Lower leg skin (tissue), 4 donors: ENCODE results near the gene PSD2. TPM values are rescaled to one million over a fixed set of nuclear protein-coding genes. Genes with fewer than 3 reads are reported as not detected.

Source experiments
- DNase-seq, 2 donors: peaks; one replicate each; pipeline ENCODE4 v3.0.0-alpha.2; 2019; ENCODE audit warnings: low spot score in 2 of 2
- H3K4me3 ChIP-seq: fragments of 200-600 bp; sonication (generic); 2 replicates; pipeline ENCODE4 v1.5.1; 2017; ENCODE audit warnings: mild to moderate bottlenecking, low read depth; ENCODE audit not compliant: poor library complexity, severe bottlenecking
- POLR2A ChIP-seq, 2 donors: fragments of 450-650 bp; IDR thresholded peaks; one replicate each; pipeline ENCODE4 v1.6.1; 2016 to 2017; ENCODE audit warnings: antibody characterized with exemption in 2 of 2, mild to moderate bottlenecking in 1 of 2, moderate library complexity in 1 of 2
- WGBS, 2 donors: methylation state at CpG; one replicate each; pipeline ENCODE4 v1.1.5; 2018; 5-methylcytosine and 5-hydroxymethylcytosine counted together
- intact Hi-C: fragments of 100-400 bp; cut with DNase I; formaldehyde crosslinking; loops from one replicate; pipeline ENCODE4 v1.15.0; 2023; ENCODE audit warnings: low total_unique reads
- total RNA-seq, 4 donors: library from RNA; depleted of rRNA; stranded (reverse); fragments of >200 nt; gene quantifications; one replicate each; pipeline ENCODE4 v1.1.0, GENCODE V29; 2016
- TF ChIP-seq, protein P1 (sequence below), 3 donors: fragments of 450-650 bp; IDR thresholded peaks; one replicate each; pipeline ENCODE4 v1.5.1; 2016; ENCODE audit warnings: antibody characterized with exemption in 3 of 3, mild to moderate bottlenecking in 3 of 3, moderate library complexity in 2 of 3

The PSD2 gene
- total RNA-seq, 4 donors from 2014 or later = 0.15 to 0.30 (median 0.16) TPM

DNA sequence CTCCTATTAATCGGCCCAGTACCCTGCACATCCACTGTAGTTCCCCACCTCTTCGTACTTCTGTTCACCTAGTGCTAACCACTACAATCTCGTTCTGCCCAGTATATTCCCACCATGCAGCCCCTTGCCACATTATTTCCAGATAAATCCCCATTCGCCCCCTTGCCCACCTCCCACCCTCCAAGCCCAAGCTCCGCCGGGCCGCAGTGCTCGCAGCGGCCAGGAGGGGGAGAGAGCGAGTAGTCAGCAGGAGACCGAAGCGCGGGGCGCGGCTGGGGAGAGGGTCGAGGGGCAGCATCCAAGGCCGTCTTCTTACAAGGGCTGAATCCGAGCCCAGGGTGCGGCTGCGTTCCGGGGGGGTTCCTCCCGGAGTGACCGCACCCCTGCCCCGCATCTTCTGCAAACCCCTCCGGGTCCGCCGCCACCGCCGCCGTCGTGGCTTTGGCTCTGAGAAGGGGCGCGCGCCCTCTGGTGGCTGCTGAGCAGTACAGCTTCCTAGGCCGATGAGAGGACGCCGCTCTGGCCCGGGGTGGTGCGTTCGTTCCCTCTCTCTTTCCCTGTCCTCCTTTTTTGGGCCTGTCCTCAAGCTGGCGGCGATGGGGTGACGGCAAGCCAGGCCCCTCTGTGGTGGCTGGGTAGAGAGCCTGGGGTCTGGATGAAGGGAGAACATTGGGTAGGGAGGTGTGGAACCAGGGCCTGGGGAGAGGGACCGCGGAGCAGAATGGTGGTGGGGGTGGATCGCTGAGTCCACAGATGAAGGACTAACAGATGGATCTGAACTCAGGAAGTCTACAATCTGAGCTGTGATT is 30.0 kb upstream of the PSD2 start:
- intact Hi-C loops = loop anchor here (5.0 kb wide), 1 partner anchor 133 kb away; no protein-coding TSS in a partner anchor
- 8 to 9% methylated on average over 44 to 46 of the region's 46 CpGs for WGBS, 2 donors
- TF ChIP-seq, protein P1, sequence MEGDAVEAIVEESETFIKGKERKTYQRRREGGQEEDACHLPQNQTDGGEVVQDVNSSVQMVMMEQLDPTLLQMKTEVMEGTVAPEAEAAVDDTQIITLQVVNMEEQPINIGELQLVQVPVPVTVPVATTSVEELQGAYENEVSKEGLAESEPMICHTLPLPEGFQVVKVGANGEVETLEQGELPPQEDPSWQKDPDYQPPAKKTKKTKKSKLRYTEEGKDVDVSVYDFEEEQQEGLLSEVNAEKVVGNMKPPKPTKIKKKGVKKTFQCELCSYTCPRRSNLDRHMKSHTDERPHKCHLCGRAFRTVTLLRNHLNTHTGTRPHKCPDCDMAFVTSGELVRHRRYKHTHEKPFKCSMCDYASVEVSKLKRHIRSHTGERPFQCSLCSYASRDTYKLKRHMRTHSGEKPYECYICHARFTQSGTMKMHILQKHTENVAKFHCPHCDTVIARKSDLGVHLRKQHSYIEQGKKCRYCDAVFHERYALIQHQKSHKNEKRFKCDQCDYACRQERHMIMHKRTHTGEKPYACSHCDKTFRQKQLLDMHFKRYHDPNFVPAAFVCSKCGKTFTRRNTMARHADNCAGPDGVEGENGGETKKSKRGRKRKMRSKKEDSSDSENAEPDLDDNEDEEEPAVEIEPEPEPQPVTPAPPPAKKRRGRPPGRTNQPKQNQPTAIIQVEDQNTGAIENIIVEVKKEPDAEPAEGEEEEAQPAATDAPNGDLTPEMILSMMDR (IDR thresholded peaks at IDR 0.05) = peak in 1 of 3 donors; percentile 93
- no peak for TF ChIP-seq POLR2A (IDR thresholded peaks at IDR 0.05)
- peak; percentile 45 to 94 for DNase-seq
- no peak overlapping the region for H3K4me3 ChIP-seq

DNA sequence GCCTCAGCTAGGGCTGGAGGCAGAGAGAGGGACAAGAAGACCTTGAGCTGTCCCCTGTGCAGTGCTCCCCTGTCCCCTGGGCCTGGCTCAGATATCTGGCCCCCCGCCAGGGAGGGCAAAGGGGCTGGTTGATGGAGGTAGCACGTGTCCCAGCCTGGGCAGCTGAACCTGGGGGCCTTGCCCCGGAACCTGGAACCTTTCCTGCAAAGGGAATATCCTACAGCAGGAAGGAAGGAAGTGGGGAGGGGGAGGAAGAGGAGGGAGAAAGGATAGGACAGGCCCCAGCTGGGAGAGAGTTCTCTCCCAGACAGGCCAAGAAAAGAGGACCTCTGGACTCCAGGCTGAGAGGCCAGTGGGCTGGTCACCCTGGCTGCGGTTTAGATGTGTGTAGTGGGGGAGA is 27.6 kb upstream of the PSD2 start:
- DNase-seq = no peak
- 63 to 72% methylated on average over 4 of the region's 4 CpGs for WGBS, 2 donors
- TF ChIP-seq, protein P1 (IDR thresholded peaks at IDR 0.05) = no peak
- no peak for TF ChIP-seq POLR2A (IDR thresholded peaks at IDR 0.05)
- intact Hi-C loops = loop anchor here (5.0 kb wide), 1 partner anchor 136 kb away; no protein-coding TSS in a partner anchor
- no peak overlapping the region for H3K4me3 ChIP-seq

DNA sequence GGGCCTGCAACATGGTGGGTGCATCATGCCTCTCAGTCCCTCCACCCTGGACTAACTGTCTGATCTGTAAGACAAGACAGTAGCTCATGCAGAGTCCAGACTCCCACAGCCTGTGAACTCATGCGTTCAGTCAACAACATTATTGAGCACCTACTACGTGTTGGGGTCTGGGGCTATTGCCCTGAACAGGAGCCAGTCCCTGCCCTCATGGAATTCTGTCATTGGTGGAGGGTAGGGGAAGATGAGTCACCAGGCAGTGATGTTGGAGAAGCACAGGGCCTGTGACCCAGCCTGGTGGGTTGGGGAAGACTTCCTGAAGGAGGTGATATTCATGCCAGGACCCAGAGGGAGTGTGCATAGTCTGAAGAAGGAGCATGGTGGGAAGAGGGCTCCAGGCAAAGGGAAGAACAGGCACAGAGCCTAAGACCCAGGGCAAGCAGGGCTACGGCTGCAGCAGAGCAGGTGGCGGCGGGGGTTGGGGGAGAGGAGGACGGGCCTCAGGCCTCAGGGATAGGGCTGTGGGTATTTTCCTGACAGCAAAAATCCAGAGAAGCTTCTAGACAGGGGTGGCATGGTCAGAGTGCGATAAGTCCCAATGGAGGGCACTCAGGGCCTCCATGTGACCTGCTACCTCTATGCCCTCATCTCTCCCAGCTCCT is 26.7 kb upstream of the PSD2 start:
- no peak for TF ChIP-seq POLR2A (IDR thresholded peaks at IDR 0.05)
- TF ChIP-seq, protein P1 (IDR thresholded peaks at IDR 0.05) = no peak
- intact Hi-C loops = loop anchor here (5.0 kb wide), 1 partner anchor 137 kb away; no protein-coding TSS in a partner anchor
- WGBS, 2 donors = 84 to 94% methylated on average over 7 of the region's 7 CpGs
- no peak overlapping the region for H3K4me3 ChIP-seq
- no peak for DNase-seq

DNA sequence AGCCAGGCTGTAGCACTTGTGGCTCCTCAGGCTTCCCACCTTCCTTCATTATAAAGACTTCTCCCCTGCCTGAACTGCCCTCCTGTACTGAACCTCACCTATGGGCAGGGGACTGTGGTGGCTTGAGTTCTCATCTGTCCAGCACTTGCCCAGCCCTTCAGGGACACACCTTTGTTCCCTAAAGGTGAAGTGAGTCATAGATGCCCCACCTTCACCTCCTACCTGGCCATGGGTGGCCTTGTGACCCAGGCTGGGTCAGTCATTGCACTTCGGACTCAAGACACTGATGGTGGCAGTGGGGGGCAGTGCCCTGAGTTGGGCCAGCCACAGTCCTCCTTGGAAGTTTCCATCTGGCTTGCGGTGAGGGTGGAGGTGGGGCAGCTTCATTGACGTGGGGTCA is 26.1 kb upstream of the PSD2 start:
- no peak for DNase-seq
- no peak overlapping the region for H3K4me3 ChIP-seq
- TF ChIP-seq, protein P1 (IDR thresholded peaks at IDR 0.05) = no peak
- no peak for TF ChIP-seq POLR2A (IDR thresholded peaks at IDR 0.05)
- intact Hi-C loops = loop anchor here (5.0 kb wide), 1 partner anchor 137 kb away; no protein-coding TSS in a partner anchor
- 91 to 93% methylated on average over 3 of the region's 3 CpGs for WGBS, 2 donors

GRCh38 chr5:139770722-139771121 is 24.9 kb upstream of the PSD2 start:
- H3K4me3 ChIP-seq = no peak overlapping the region
- no peak for TF ChIP-seq POLR2A (IDR thresholded peaks at IDR 0.05)
- TF ChIP-seq, protein P1 (IDR thresholded peaks at IDR 0.05) = no peak
- 81 to 82% methylated on average over 2 of the region's 2 CpGs for WGBS, 2 donors
- intact Hi-C loops = no loop called here
- no peak for DNase-seq
